Epithelial cell of proximal tubule (primary cell): ENCODE data around the gene PFN1. TPM values are rescaled to one million over a fixed set of nuclear protein-coding genes. Genes with fewer than 3 reads are reported as not detected.

Experiments used
- DNase-seq: peaks from one replicate; pipeline ENCODE4 v3.0.0-alpha.2; 2011; ENCODE audit warnings: low read depth
- H3K4me3 ChIP-seq: 2 replicates; pipeline ENCODE4 v1.5.1; 2011; ENCODE audit warnings: low read depth, mild to moderate bottlenecking, low read length
- CTCF ChIP-seq: conservative IDR thresholded peaks from 2 replicates; pipeline ENCODE4 v1.5.1; 2012; ENCODE audit warnings: low read depth, mild to moderate bottlenecking, low read length
- total RNA-seq: library from RNA; depleted of rRNA; stranded (reverse); fragments of >200 nt; gene quantifications from 2 replicates; pipeline ENCODE4 v1.2.3, GENCODE V29; 2015

The PFN1 gene
- total RNA-seq, result 1,802 and 2,074 TPM in 2 replicates

DNA sequence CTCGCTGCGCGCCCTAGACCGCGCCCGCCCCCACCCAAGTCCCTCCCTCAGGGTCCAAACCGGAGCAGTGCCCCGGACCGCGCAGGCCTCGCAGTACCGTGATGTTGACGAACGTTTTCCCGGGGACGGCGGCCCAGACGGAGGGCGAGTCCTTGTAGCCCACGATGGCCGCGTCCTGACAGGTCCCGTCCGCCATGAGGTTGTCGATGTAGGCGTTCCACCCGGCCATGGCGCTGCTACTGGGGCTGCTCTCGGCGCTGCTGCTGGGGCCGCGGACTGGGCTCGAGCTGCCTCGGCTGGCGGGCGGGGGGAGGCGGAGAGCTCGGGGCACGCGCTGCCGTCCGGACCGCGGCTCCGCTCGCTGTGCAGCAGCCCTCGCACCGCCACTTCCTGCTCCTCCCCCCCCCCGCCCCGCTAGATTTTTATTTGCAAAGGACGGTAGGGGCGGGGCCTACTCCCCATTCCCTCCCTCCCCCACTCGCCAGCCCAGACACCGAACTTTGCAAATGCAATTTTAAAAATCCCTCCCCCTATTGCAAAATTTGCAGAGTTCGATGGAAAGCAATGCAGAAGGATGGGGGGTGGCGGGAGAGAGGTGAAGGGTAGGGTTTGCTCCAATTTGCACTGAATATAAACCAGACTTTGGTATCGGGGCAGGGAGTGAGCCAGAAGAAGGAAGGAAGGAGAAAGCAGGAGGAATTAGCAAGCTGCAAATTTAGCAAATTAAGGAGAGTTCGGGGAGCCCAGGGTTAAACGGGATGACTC lies at the start of gene PFN1:
PFN1 (minus strand) TSS at position 365 of the 765 bp plus-strand sequence; CDS start at position 229, 136 bp downstream.
- no peak for TF ChIP-seq CTCF
- peak; percentile 48 for DNase-seq
- peak within 1 kb of the TSS; percentile 96 for H3K4me3 ChIP-seq

DNA sequence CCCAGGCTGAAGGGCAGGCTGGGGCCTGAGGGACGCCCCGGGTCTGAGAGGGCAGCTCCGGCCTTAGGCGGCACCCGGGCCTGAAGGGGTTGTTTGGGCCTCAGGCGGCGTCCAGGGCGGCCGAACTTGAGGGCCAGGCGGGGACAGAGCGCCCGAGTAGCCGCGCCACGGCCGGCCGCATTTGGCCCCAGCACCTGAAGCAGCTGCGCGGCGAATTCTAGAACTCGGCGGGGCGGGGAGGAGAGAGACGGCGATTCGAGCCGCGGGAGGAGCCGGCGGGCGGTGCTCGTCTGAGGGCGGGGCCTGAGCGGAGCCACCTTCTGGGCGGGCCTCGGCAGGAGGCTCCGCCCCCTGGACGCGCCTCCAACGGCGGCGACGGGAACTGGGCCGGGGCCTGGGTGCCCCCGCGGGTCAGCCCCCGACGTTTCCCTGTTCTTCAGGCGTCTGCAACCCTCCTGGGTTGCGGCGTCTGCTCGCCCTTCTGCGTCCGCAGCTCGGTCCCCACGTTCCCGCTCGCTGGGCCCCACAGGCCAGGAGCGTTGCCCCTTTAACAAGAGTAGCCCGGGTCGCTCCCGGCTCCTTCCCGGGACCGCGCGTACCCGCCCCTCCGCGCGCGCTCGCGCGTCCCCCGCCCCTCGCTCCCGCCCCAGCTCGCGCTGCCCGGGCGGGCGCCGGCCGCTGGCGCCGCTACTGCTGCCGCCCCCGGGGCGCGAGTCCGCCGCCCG lies 49.1 kb upstream of the PFN1 start, which contains the start of the genes INCA1 and KIF1C:
INCA1 (minus strand) TSS at position 221 of the 725 bp plus-strand sequence. CDS start 3,085 bp downstream, outside the sequence.
KIF1C (plus strand) TSS at position 649 of the 725 bp plus-strand sequence. CDS start 2,297 bp downstream, outside the sequence.
- TF ChIP-seq CTCF, result no peak
- H3K4me3 ChIP-seq, result peak within 1 kb of the TSS; percentile 99
- DNase-seq, result peak; percentile 30

- TF ChIP-seq CTCF, result no peak
These were observed 45.8 kb upstream of the PFN1 start for GRCh38 chr17:4994081-4994595.

GRCh38 chr17:4987767-4988567 lies 39.6 kb upstream of the PFN1 start:
- no peak for DNase-seq
- H3K4me3 ChIP-seq, result peak overlapping the region; percentile 74
- no peak for TF ChIP-seq CTCF

More at GRCh38 chr17:4994081-4994595, 45.8 kb upstream of the PFN1 start:
- DNase-seq, result no peak
- no peak overlapping the region for H3K4me3 ChIP-seq

DNA sequence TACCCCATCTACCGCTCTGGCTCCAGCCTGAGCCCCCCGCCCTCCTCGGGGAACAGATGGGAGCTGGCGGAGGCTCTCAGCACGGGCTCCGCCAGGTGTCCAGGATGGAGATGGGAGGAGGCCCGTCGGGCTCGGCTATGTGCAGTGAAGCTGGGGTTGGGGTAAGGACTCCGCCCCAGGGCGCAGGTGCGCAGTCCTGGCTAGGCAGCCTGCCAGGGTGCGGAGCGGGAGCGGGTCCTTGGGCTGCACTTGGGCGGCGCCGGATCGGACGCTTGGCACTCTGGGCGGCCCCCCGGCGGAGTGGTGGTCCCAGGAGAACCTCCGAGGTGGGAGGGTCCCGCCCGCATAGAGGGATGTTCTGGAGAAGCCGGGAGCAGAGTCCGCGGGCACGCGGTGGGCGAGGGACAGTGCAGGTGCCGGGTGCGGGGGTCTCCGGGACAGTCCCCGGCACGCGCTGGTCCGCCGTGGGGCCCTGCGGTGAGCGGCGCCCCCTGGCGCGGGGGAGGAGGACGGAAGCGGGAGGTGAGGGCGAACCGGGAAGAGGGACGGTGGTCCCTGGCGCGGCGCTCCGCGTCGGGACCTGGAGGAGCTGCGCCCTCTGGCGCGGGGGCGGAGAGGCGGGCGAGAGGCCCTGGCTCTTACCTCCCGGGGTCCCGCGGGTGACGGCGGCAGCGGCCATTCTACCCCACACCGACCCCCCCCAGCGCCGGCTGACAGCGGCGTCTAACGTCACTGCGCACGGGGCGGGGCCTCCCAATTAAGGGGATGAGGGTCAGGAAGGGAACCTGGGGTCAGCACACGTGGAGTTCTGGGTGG lies 38.8 kb upstream of the PFN1 start, which contains the start of gene CAMTA2:
CAMTA2 (minus strand) TSS at position 725 of the 816 bp plus-strand sequence. CDS start 1,453 bp downstream, outside the sequence.
- TF ChIP-seq CTCF, result peak; percentile 61
- no peak for DNase-seq
- H3K4me3 ChIP-seq, result peak within 1 kb of the TSS; percentile 74
